CD4-positive, alpha-beta T cell treated with Interleukin-1 beta for 1 hour (primary cell): ENCODE results near the gene AFTPH.

ENCODE experiments used
- DNase-seq, 2 donors: peaks; one replicate each; pipeline ENCODE4 v3.0.0-alpha.2; 2020 to 2022

The AFTPH gene

DNA sequence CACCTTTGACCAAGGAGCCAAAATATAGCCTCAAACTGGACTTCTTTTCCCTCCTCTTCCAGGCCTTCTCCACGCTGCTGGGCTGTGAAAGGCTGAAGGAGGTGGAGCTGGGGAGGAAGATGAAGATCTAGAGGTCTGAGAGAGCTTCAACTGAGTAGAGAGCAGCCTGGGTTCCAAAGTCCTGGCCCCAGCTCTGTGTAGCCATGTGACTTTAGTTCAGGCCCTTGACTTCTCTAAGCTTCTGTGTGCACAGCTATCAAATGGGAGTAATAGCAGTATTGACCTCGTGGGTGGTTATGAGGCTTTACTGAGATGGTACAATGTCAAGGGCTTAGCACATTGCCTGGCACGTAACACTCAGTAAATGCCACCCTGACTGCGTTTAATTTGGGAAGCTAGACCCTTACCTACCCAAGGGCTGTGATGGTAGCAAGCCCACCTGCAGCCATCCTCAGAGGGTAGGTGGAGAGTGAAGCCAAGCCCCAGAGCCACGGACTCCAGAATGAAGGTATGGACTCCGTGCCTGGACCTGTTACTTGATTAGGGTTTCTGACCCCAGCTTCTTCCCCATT lies 91.2 kb downstream of the AFTPH start:
- DNase-seq, result no peak

DNA sequence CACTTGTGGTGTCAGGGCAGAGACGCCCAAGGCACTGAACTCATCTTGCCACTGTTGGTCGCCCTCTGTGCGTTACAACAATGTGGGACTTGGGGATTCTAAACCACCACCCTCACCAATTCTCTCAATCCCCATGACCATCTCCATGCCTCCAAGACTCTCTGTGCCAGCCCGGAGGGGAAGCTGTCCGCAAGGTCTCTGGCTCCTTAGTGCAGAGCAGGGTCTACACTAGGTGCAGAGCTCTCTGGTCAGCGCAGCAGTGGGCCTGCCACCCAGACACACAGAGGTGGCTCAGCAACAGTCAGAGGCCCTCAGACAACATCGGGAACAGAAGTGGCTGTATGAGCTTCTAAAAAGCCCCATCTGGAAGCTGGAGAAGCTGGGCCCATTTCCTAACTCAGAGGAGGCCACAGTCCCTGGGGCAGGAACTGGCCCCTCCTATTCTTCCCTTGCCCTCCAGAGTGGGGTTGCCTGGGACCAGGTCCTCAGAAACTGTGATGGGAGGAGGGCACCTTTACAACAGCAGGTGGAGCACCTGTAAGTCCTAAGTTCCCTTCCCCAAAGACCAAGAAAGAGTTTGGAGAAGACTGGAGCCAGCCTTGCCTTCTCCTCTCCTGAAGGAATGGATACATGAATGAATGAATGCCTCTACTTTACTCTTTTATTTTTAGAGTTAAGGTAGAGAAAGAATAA lies 91.9 kb downstream of the AFTPH start:
- DNase-seq, result no peak

DNA sequence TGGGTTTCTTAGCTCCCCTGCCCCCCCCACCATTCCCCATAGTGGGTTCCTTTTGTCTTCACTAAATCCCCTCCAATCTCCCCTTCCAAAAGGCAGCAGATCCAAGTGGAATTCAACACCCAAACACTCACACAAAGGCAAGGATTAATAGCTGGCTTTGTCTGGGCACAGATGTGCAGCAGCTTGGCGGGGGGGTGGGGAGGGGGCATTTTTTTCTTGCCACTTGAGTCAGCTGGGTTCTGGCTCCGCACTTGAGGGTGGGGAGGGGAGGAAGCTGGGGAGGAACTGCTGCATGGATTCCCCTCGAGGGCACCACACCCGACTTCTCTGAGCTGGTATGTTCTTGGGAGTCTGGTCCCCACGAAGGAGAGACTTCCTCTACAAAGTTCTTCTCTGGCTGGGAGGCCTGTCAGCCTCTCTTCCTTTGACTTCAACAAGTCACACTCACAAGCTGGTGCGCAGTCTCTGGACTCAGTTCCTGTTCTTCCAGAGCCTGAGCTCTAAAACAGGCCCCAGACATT lies 93.6 kb downstream of the AFTPH start:
- no peak for DNase-seq

DNA sequence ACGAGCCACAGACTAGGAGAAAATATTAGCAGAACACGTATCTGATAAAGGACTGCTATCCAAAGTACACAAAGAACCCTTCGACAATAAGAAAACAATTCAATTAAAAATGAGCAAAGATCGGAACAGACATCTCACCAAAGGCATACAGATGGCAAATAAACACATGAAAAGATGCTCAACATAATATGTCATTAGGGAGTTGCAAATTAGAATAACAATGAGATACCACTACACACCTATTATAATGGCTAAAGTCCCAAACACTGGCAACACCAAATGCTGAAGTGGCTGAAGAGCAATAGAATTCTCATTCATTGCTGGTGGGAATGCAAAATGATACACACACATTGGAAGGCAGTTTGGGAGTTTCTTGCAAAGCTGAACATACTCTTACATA lies 96.5 kb downstream of the AFTPH start:
- no peak for DNase-seq

DNA sequence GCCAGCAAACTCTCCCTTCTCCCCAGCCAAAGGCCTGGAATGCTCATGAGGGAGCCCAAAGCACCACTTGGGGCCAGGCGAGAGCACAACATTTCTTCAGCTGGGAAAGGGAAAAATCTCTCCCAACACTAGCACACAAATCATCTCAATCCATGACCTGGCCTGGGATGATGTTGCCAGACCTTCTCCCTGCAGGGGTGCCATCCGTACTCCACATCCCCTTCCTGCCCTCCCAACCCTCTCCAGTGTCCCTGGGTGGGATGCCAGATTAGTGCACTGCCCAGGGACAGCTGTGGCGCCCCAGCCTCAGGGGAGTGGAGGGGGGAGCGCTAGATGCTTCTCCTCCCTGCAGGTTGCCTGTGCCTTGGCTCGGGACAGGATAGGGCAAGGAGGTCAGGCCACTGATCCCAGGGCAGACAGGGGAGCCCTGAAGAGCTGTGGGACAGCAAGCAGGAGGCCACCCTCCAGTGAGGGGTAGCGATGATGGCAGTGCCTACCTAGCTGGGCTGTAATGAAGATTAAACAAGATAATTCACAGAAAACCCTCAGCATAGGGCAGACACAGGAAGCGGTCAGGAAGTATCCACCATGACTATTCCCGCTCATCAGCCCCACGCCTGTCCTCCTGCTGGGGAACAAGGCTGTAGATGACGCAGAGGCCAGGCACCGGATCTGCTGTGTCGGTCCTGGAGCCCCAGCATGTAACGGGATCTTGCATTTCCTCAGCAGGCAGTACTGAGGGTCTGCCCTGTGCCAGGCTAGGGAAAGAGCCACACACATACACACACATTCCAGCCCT lies 98.5 kb downstream of the AFTPH start:
- DNase-seq, result no peak

DNA sequence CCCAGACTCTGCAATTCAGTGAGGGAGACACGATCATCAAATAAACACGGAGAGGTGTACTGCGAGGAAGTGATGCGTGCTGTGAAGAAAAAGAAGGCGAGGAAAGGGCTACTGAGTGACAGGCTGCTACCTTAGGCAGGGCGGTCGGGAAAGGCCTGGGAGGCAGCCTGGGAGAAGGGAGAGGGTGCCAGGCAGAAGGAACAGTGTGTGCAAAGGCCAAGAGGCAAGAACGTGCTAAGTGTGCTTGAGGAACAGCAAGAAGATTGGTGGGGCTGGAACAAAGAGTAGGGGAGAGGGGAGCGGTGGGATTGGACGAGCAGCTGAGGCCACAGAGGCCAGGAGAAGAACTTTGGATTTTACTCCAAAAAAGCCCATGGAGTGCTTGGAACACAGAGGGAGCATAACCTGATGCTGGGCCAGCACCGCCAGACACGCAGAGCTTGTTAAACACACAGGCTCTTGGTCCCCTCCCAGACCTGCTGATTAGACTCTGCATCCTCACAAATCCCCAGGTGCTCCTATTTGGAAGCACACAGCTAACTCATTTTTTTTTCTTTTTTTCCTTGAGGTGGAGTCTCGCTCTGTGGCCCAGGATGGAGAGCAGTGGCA lies 99.2 kb downstream of the AFTPH start:
- no peak for DNase-seq

DNA sequence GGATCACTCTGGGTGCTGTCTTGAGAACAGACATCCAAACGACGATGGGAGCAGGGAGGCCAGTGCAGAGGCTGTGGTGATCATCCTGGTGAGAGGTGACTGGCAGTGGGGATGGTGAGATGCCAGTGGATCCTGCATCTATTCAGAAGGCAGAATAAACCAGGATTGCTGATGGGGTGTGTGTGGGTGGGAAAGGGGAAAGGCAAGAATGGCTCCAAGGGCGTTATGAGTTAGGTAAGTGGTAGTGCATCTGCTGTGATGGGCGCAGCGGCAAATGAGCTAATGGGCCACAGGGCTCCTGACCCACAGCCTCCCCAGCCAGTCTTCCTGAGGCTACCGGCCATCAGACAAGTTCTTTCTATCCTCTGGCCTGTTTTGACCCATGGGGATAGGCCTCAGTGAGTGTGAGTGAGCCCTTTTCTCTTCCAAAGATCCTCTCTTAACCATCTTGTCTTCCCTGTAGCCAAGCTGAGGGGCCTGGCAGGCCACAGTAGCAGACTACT lies 100.0 kb downstream of the AFTPH start:
- DNase-seq, result no peak

DNA sequence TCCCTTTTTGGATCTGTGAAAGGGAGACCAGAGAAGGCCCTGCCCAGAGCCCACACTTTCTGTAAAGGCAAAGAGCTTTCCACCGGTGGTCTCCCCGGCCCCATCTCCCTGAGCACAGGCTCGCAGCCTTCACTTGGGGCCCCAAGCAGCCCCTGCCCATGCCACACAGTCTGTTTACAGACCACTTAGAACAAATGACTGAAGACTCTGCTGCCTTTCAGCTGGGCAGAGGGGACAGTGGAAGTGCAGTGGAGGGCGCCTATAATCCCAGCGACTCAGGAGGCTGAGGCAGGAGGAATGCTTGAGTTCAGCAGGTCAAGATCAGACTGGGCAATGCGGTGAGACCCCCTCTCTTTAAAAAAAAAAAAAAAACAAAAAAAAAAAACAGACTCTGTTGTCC lies 100.7 kb downstream of the AFTPH start:
- DNase-seq, result no peak

DNA sequence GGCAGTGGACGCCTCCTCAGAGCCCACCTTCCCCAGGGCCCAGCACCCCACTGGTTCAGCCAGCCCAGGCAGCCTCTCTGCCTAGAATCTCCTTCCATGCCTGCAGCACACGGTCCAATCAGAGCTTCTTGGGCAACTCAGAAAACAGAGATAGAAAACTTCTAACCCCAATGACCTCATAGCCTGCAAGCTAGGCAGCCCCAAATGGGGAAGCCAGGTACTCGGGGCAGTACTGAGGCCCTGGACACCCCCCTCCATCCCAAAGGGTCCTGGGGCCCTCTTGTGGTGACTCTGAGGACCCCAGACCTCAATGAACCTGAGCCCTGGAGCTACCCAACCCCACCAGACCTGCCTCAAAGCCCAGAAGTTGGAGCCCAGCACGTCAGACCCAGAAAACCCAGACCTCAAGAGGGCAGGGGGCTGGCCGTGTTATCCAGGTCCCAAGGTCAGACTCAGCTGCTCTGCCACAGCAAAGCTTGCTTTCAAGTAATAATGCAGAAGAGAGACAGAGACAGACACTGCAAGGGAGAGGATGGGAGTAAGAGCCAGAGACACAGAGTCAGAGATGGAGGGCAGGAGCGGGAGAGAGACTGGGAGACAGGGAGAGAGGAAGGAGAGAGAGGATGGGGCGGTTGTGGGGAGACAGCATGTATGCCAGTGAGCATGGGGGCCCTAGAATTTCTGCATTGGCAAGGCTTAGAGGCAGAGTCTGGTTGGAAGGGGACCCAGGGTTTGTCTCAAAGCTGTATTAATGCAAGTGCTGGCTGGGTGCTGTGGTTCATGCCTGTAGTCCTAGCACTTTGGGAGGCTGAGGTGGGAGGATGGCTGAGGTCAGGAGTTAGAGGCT lies 101.4 kb downstream of the AFTPH start:
- DNase-seq, result no peak

DNA sequence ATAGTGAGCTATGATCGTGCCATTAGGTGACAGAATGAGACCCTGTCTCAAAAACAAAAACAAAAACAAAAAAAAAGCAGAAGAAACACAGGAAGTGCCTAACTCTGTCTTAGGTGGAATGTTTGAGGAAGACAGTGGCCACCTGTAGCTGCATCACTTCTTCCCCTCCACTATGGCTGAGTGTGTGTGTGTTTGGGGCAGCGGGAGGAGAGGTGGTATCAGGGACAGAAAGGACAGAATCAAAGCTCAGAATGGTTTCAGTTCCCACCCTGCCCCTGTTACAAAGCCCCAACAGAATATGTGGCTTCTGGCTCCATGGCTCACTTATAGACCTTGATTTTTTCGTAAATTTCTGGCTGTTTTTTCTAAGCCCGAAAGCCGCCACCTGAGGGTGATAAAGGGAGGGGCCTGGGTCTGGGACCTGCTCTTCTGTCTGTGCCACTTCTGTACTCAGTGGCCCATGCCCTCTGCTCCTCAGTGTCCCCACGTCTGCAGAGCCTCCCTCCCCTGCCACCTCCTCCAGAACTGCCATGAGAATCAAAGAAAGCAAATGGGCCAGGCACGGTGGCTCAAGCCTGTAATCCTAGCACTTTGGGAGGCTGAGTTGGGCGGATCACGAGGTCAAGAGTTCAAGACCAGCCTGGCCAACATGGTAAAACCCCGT lies 102.2 kb downstream of the AFTPH start:
- no peak for DNase-seq

DNA sequence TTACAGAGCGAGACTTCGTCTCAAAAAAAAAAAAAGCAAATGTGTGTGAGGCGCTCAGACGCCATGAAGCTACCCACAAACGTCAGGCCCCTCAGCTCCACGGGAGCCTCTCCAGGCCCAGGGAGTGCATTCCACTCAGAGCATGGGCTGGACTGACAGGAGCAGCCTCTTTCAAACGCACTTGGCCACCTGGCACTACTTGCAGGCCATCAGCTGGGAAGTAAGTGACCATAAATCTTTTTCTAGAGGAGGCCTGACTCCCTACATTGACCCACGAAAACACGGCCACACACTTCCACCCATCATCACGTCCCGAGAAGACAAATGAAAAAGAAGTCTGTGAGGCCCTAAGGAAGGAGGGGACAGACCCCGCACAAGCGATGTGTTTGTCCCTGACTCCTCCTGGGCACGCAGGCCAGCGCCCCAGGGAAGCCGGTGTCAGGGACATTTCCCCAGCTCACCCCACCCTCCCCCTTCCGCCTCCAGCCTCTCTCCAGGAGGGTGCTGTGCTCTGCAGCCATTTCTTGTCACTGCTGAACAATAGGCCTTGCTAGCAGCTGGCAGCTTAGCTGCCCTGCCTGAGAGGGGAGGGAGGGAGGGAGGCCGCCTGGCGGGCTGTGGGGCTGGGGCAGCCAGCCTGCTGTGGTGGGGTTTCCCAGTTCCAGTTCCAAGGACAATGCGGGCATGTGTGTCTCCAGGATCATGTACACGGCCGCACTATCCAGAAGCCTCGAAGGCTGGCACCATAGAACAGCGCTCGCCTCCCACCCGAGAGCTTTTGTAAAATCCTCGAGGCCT lies 103.0 kb downstream of the AFTPH start:
- no peak for DNase-seq

DNA sequence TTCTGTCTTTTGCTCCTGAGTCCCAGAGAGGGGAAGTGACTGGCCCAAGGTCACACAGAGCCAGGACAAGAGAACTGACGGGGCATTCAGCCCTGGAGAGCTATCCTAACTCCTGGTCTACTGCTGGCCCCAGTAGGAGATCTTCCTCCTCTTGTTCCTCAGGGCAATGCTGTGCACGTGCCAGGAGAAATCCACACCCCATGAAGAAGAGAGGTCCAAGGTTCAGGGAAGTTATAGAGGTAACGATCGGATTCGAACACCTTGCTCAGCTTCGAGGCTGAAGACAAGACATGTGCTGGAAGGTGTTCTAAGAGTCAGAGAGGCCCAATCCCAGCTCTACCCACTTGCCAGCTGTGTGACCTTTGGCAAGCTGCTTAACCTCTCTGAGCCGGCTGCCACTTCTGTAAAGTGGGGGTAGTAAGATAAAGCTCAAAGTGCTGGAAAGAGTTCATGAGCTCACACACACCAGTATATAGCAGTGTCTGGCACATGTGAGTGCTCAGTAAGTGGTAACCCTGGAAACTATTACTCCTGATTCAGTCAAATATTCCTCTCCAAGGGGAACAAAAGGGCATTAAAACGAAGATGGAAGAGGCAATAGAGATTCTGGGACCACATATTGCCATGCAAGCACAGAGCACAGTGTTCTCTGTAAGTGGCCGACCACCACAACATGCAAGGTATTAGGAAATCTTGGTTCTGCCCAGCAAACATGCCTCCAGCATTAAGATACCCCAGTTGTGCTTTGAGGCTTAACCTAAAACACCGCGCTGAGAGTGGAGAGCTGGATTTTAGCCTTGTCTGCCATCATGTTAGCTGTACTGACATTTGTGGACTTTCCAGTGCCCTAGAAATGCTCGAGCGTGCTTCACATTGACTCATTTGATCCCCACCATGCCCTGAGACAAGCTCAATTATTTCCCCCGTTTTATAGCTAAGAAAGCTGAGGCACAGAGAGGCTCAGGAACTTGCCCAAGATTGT lies 104.0 kb downstream of the AFTPH start:
- DNase-seq, result no peak

DNA sequence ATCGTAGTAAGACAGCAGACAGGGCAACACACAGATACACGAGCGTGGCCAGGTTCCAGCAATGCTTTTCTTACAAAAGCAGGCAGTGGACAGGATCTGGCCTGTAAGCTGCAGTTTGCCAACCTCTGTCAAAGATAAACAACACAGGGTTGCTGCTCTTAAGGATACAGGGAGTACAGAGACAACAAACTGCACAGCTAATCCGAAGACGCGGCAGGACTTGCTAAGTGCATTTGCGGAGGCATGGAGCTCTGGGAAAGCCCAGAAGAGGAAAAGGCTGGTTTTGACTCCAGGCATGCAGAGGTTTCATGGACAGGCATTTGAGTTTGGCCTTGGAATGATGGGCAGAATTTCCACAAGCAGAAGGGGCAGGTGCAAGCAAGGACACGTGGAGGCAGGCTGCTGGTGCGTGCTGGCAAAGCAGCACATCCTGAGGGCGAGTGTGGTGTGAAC lies 105.2 kb downstream of the AFTPH start:
- DNase-seq, result no peak

DNA sequence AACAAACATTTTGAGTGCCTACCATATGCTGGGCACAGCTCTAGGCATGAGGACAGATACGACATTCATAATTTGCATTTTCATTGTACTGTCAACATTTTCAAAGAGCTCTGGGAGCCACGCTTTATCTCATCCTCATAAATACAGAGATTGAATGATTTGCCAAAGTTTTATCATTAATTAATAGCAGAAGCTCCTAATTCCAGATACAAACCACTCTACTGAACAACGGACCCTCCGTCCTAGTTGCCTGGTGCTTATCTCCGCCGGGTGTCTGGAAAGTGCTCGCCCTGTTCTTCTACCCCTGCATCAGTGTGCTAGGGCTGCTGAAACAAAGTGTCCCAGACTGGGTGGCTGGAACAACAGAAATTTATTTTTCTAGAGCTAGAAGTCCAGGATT lies 105.7 kb downstream of the AFTPH start:
- DNase-seq, result no peak

DNA sequence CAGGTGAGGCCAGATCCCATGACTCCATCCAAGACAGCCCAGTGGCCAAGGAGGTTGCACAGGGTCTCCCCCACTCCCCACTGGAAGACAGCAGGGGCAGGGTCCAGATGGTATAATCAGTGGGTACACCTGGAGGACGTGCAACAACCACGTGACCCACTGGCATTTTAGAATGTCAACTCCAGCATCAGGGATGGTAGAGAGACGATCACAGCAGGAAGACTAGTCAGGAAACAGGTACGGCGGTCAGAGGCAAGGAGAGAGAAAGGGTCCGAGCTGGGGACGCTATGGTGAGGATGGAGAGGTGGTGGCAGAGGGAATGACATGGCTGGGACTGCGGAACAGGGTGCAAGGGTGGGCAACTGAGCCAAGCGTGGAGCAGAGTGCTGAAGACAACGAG lies 106.6 kb downstream of the AFTPH start:
- no peak for DNase-seq

DNA sequence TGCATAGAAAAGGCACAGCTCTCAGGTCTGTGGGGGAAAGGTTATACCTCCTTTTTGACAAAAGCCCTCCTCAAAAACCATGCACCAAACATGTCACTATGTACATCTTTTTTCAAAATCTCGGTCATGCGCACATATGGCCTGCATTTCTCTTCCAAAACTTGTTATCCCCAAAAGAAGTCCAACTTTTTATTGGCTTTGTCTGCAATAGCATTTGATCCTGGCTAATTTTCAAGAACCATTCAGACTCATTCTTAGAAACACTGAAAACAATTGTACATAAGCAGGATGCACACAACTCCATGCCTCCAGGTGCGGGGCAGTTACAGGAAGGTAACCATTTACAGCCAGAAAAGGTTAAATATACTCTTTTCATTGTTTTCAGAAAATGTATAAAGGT lies 107.6 kb downstream of the AFTPH start:
- DNase-seq, result no peak

DNA sequence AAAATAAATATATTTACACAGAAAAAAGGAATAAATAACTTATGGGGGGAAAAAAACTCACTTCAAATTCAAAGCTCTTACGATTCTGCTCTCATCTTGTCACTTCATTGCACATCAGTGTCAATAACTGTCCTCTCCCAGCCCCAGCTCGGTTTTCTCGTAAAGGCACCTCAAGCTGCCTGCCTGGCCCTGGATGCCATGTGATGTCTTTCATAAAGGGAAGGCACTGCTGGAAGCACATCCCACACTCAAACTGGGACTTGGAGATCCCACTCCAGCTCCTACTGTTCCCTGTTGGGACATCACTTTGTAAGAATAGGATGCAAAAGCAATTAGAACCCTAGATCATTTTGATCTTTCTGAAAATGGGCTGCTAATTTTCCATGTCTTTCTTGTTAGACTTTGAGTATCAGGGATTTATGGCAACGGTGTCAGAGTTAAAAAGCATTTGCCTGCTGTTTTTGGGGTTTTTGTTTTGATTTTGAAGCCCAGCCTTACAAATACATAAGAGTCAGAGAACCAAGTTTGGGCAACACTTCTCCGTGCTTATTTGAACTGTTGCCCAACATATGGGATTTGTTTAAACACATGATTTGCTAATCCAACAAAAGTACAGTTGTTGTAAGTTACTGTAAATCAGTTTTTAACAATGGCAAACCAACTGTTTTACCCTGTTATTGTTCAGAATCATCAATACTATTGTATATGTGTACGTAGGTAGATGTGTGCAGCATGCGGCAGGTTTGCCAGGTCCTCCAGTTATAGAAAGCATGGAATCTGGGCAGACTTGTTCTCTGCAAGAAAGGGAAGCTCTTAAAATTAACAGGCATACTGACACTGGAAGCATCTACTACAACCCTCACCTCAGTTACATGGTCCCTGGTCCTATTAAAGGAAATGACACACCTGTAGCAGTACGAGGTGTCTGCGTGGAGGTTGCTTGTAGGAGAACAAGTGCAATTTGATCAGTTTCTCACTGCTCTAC lies 109.0 kb downstream of the AFTPH start:
- DNase-seq, result no peak
